CD4-positive, alpha-beta T cell treated with Interleukin-10 for 1 hour (primary cell): ENCODE data around the gene DDI2.

Source experiments
- DNase-seq: peaks from one replicate; pipeline ENCODE4 v3.0.0-alpha.2; 2020

Gene DDI2

DNA sequence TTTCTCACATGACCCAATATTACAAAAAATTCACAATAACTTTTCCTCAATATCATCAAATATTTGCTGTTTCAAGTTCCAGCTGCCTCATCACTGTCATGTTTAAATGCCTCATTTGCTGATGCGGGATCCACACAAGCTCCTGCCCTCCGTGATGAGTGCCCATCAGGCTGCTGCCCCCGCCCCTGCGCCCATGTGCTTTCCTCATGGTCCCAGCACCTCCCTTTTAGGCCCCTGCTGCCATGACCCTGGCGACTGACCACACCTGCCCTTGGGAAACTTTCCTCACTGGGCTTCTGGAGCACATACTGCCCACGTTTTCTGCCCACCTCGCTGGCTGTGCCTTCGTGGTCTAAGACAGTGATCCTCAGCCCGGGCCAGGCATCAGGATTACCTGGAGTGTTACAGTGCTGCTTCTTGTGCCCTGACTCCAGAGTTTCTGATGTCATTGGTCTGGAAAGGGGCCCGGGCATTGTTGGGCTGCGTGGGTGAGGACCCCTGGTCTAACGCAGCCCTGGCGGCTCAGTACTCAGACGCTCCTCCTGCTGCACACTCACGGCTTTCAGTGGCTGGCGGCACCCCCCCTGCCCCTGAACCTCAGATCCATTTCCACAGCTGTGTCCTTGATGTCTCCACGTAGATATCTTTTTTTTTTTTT is 87.4 kb downstream of the DDI2 start:
- DNase-seq: no peak

DNA sequence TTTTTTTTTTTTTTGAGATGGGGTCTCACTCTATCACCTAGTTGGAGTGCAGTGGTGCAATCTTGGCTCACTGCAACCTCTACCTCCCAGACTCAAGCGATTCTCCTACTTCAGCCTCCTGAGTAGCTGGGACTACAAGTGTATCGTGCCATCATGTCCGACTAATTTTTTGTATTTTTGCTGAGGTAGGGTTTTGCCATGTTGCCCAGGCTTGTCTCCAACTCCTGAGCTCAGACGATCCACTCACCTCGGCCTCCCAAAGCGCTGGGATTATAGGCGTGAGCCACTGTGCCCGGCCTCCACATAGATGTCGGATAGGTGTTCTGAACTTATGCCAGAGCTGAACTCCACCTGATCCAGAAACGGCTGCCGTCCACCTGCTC is 87.9 kb downstream of the DDI2 start:
- DNase-seq: no peak

DNA sequence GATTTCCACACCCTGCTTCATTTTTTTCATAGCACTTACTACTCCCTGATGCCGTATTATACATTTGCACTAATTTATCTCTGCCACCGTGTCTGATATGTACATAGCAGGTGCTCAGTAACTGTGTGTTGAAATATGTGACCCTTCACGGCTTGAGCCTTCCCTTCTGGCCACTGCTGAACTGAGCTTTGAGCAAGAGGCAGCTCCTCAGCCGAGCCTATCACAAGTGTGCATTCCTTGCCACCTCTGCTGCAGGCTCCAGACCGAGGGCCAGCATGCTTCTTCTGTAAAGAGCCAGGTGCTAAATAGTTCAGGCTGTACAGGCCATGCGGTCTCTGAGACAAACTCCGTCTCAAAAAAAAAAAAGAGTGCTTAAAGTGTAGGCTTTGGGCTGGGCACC is 89.5 kb downstream of the DDI2 start:
- DNase-seq: no peak

DNA sequence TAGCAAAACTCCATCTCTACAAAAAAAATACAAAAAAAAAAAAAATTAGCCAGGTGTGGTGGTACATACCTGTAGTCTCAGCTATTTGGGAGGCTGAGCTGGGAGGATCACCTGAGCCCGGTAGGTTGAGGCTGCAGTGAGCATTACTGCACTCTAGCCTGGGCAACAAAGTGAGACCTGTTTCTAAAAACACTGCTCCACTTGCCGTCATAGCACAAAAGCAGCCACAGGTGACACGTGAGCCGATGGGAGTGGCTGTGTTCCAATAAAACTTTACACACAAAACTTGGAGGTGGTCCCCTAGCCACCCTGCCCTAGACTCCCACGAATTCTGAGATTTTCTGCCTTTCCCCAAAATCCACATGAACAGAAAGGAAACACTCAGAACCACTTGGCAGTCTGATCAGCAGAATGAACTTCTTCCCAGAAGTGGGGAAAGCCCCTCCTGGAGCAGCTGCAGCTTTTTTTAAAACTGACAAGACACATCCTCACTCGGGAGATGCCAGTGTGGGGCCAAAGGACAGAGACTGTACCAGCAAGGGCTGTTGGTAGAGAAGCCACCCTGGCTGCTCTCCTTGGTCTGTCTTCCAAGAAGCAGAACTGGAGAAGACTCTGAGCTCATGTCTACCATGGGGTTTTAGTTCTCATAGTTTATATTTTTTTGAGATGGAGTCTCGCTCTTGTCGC is 90.1 kb downstream of the DDI2 start:
- no peak for DNase-seq

DNA sequence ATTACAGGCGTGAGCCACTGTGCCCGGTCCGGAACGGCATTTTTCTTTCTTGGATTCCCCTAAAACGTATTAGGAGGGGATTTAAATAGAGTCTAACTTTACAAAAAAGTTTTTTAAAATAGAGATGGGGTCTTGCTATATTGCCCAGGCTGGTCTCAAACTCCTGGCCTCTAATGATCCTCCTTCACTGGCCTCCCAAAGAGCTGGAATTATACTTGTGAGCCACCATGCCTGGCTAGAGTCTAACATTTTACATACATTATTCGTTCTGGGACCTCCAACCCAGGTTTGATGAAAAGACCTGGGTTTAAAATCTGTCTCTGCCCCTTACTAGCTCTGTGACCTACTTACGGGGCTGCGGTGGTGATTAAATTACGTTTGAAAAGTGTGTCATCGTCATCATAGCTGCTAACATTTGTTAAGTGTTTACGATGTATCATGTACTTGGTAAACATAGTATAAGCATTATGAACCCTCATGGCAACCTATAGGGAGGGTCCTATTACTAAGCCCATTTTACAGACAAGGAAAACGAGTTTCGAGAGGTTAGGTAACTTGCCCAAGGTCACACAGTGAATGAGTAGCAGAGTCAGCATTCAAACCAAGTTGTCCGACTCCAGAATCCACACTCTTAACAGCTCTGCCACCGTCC is 91.4 kb downstream of the DDI2 start:
- no peak for DNase-seq

DNA sequence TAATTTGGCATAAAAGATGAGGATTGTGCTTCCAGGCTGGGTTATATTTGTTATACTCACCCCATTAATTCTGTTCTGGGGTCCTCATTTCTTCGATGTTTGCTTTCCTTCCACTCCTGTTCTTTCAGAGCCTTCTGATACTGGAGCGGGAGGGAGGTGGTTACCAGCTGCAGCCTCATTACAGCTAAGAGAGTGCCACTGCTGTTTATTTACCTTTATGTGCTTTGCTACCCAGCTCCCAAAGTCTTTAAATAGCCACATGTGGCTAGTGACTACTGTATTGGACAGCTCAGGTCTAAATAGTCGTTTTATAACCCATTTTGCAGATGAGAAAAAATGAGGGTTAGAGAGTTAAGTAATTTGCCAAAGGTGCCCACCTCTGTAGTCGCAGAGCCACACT is 92.0 kb downstream of the DDI2 start:
- no peak for DNase-seq

DNA sequence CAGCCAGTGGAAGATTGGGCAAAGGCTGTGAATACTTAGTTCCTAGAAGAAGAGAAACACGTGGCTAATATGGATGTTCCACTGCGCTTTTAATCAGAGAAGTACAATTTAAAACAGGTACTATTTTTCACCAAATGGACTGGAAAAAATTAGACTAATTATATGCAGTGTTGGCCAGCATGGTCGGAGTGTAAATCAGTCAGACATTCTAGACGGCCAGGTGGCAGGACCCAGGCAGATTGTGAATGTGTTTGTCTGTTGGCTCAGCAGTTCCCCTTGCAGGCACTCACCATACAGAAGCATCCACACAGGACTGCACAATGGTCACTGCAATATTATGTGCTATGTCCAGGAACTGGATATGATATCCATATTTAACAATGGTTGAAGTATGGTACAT is 94.9 kb downstream of the DDI2 start:
- no peak for DNase-seq

DNA sequence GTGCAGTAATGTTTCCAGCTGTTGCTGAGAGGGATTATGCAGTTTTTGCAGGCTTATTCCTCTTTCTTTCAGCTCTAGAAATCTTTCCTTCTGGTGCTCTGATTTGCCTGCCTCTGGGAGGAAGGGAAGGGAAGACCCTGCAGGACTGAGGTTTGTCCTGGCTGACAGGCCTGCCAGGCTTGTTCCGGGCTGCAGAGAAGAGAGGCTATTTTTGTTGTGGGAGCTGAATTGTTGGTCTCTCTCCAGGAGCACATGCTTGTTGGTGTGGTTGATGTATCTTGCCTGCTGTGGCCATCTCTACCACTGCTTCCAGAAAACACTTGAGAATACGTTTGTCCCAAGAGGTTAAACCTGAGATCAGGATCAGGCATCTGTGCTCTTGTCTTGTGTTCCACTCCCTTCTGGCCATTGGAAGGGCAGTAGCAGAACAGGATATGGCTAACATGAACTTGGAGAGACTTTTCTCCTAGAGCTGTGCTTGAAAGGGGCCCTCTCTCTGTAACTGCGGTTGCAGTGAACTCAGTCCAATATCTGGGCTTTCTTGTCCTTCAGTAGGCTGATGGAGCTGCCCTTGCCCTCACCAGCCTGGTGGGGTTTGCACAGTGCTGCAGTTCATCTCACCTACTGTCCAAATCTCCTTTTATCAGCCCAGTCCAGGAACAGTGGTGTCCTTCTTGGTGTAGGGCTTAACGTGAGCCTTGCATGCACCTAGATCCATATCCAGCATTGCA is 97.3 kb downstream of the DDI2 start:
- no peak for DNase-seq

DNA sequence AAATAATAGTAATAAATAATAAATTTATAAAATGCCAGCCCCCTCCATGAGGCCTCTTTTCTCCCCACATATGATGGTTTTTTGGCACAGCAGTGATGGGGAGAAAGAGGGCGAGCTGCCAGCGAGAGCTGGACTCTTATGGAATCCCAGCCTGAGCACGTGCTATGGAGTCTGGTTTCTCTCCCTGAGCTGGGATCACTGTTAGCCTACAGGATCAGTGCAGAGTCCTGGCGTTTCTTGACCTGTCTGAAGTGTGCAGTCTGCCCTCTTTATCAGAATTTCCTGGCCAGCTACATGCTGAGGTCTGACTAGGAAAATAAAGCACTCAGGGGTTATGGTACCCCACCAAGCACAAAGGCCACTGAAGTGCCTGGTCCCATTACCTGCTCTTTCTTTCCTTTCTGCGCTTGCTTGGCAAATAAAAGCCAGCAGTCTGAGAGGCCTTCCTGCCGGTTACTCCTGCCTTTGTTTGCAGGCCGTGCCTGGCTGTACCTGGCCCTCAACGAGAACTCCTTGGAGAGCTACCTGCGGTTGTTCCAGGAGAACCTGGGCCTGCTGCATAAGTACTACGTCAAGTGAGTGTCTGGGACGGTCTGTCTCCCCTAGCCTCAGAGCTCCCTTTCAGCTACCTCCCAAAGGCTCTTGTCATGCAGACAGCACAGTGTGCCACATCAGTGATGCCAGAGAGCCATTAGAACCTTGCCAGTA is 100.3 kb downstream of the DDI2 start:
- DNase-seq: no peak

DNA sequence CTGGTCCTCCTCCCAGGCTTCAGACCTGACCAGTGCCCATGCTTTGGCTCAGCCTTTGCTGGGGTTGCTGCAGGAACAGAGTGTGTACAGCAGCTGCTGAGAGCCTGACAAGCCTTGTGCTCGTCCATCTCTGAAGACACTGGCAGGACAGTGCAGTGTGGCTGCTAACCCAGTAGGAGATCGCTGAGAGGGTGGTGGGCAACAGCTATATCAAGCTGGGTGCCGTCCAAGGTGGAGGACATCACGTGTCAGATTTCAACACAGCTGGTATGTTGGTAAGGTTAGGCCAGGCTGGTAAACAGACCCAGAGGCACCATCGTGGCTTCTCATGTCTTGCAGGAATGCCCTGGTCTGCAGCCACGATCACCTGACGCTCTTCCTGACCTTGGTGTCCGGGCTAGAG is 100.9 kb downstream of the DDI2 start:
- no peak for DNase-seq
